HEK293T (cell line): ENCODE results near the gene INSL3.

Experiments
- BHLHE40 ChIP-seq: fragments of 450-650 bp; IDR thresholded peaks from 2 replicates; pipeline ENCODE4 v1.6.1; 2016; ENCODE audit warnings: mild to moderate bottlenecking, moderate library complexity, borderline replicate concordance
- FOXK2 ChIP-seq: fragments of 450-650 bp; IDR thresholded peaks from 2 replicates; pipeline ENCODE4 v1.6.1; 2016; ENCODE audit warnings: mild to moderate bottlenecking
- HDGF ChIP-seq: fragments of 450-650 bp; IDR thresholded peaks from 2 replicates; pipeline ENCODE4 v1.6.1; 2017; ENCODE audit warnings: antibody characterized with exemption, borderline replicate concordance
- L3MBTL2 ChIP-seq: fragments of 450-650 bp; conservative IDR thresholded peaks from 2 replicates; pipeline ENCODE4 v1.6.1; 2016; ENCODE audit warnings: mild to moderate bottlenecking
- NFRKB ChIP-seq: fragments of 450-650 bp; IDR thresholded peaks from 2 replicates; pipeline ENCODE4 v1.6.1; 2016; ENCODE audit warnings: mild to moderate bottlenecking, moderate library complexity
- SUZ12 ChIP-seq: fragments of 450-650 bp; IDR thresholded peaks from 2 replicates; pipeline ENCODE4 v1.6.1; 2016; ENCODE audit warnings: mild to moderate bottlenecking

DNA sequence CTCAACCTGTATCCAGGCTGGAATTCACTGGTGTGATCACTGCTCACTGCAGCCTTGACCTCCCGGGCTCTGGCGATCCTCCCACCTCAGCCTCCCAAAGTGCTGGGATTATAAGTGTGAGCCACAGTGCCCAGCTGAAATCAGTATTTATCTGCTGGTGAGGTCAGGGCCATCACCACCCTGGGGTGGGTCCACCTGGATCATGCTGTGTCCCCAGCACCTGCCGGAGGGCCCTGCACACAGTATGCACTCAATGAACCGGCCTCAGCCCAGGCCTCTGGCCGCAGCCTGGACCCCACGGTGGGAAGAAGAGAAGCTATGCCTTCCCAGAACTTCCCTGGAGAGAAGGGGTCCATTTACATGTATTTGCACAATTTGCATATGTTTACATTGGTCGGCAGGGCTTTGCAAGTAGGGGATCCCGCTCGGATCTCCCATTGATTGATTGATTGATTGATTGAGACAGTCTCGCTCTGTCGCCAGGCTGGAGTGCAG is 47.8 kb upstream of the INSL3 start:
- TF ChIP-seq L3MBTL2 (no peak), HDGF (no peak), NFRKB (no peak), BHLHE40 (no peak), SUZ12 (no peak), FOXK2 (no peak)
